ENCODE results near the gene ZNF442.
"Not testable (repeated sequence)": the region's sequence is repeated elsewhere in the genome, so short reads cannot be mapped to it uniquely, and the experiment has no call there.

Gene ZNF442

DNA sequence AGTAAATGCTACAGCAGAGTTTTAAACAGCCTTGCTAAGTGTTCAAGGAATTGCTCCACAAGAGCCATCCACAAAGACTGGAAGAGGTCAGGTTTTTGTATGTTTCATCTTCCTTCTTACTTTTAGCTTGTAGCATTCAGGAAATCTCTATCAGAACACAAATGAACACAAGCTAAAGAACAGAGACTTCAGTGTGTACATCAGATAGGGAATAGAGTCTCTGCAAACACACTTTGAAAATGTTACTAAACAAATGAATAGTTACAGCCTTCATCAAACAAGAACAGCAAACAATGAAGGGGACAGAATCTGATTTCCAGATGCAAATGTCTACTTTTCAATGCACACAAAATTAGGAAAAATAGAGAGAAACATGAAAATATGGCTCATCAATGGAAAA, 39.8 kb downstream of the ZNF442 start:
- DNase-seq = no peak

DNA sequence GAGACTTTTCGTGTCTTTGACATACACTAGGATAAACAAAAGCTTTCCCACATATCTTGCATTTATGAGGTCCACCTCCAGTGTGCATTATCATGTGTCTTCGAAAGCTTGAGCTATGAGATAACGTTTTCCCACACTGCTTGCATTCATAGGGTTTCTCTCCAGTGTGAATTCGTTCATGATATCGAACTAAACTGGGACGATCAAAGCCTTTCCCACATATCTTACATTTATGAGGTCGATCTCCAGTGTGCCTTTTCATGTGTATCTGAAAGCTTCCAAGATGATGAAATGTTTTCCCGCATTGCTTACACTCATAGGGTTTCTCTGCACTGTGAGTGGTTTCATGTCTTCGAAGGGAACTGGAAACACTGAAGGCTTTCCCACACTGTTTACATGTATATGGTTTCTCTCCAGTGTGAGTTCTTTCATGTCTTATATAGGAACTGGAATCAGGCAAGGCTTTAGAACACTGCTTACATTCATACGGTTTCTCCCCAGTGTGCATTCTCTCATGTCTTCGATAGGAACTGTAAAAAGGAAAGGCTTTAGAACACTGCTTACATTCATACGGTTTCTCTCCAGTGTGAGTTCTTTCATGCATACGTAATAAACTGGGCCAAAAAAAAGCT, 46.6 kb downstream of the ZNF442 start:
- no peak for DNase-seq

DNA sequence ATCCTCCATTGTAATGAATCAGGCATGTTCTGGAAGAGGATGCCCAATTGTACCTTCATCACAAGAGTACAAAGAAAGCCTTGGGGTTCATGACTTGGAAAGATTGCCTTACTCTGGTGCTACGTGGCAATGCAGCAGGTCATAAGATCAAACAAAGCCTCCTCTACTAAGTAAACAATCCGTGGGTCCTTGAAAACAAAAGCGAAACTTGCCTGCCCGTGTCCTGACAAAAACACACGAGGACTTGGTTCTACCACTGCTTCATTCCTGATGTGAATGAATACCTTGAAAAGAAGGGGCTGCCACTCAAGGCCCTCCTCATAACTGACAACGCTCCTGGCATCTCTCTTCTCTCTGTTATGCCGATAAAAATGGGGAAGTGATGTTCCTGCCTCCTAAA, 50.9 kb downstream of the ZNF442 start:
- no peak for DNase-seq

GRCh38 chr19:12308891-12309290, 56.6 kb downstream of the ZNF442 start:
- DNase-seq = not testable (repeated sequence)

All from NCI-H748 treated with DMSO at 0.1 percent for 48 hours (cell line).